ENCODE data around the gene PPFIBP1. TPM values are rescaled to one million over a fixed set of nuclear protein-coding genes. Genes with fewer than 3 reads are reported as not detected.

Gene PPFIBP1
- total RNA-seq, 1 donor from 2014 or later, result 136 TPM

- DNase-seq, result no peak
- Histone ChIP-seq H3K4me3 (no peak overlapping the region), H3K4me1 (peaks cover 10% of the 10 kb centered on the region), H3K27me3 (no peaks in the 10 kb centered on the region), H3K27ac (no peak overlapping the region), H3K36me3 (no peaks in the 10 kb centered on the region), H3K9me3 (no peaks in the 10 kb centered on the region)
- intact Hi-C loops (cut with DNase I), result no loop called here
- ATAC-seq, result no peak
- TF ChIP-seq CTCF (IDR thresholded peaks at IDR 0.05), result no peak
These were observed 183.2 kb downstream of the PPFIBP1 start for GRCh38 chr12:27707216-27707615.

- no peaks in the 10 kb centered on the region for H3K9me3 ChIP-seq
- no peaks in the 10 kb centered on the region for H3K36me3 ChIP-seq
- intact Hi-C loops (cut with DNase I), result no loop called here
- peak overlapping the region; percentile 92 for H3K27ac ChIP-seq
- no peak for TF ChIP-seq CTCF (IDR thresholded peaks at IDR 0.05)
- peak overlapping the region; percentile 96 for H3K4me3 ChIP-seq
- ATAC-seq (no peak), DNase-seq (no peak)
- H3K4me1 ChIP-seq, result peaks cover 17% of the 10 kb centered on the region
- H3K27me3 ChIP-seq, result no peaks in the 10 kb centered on the region
These were observed 185.4 kb downstream of the PPFIBP1 start for GRCh38 chr12:27709212-27709931.

GRCh38 chr12:27709932-27710591, 186.1 kb downstream of the PPFIBP1 start:
- no peak for TF ChIP-seq CTCF (IDR thresholded peaks at IDR 0.05)
- Histone ChIP-seq H3K4me1 (peaks cover 17% of the 10 kb centered on the region), H3K27ac (peak overlapping the region; percentile 92), H3K4me3 (peak overlapping the region; percentile 96), H3K36me3 (peaks cover 3% of the 10 kb centered on the region), H3K9me3 (no peaks in the 10 kb centered on the region), H3K27me3 (no peaks in the 10 kb centered on the region)
- DNase-seq, result peak; percentile 67
- ATAC-seq, result peak; percentile 43
- intact Hi-C loops (cut with DNase I), result no loop called here

- TF ChIP-seq CTCF (IDR thresholded peaks at IDR 0.05), result no peak
- Histone ChIP-seq H3K4me1 (peaks cover 17% of the 10 kb centered on the region), H3K9me3 (no peaks in the 10 kb centered on the region), H3K36me3 (peaks cover 8% of the 10 kb centered on the region), H3K4me3 (peak within 1 kb of the TSS; percentile 96), H3K27me3 (no peaks in the 10 kb centered on the region), H3K27ac (peak within 1 kb of the TSS; percentile 92)
- DNase-seq, result peak; percentile 96
- intact Hi-C loops (cut with DNase I), result no loop called here
- peak; percentile 99 for ATAC-seq
These were observed 186.7 kb downstream of the PPFIBP1 start, which contains the start of gene MRPS35 for GRCh38 chr12:27710592-27711316. MRPS35 (plus strand) TSS chr12:27710832; CDS start chr12:27710844, 12 bp downstream.

- no peaks in the 10 kb centered on the region for H3K27me3 ChIP-seq
- peak overlapping the region; percentile 96 for H3K4me3 ChIP-seq
- intact Hi-C loops (cut with DNase I), result no loop called here
- peak overlapping the region; percentile 92 for H3K27ac ChIP-seq
- H3K4me1 ChIP-seq, result peaks cover 17% of the 10 kb centered on the region
- DNase-seq, result no peak
- peaks cover 14% of the 10 kb centered on the region for H3K36me3 ChIP-seq
- ATAC-seq, result no peak
- no peaks in the 10 kb centered on the region for H3K9me3 ChIP-seq
- TF ChIP-seq CTCF (IDR thresholded peaks at IDR 0.05), result no peak
These were observed 187.3 kb downstream of the PPFIBP1 start for GRCh38 chr12:27711317-27711682.
